ENCODE results near the gene PPP2R1B.

- TF ChIP-seq, protein P1, sequence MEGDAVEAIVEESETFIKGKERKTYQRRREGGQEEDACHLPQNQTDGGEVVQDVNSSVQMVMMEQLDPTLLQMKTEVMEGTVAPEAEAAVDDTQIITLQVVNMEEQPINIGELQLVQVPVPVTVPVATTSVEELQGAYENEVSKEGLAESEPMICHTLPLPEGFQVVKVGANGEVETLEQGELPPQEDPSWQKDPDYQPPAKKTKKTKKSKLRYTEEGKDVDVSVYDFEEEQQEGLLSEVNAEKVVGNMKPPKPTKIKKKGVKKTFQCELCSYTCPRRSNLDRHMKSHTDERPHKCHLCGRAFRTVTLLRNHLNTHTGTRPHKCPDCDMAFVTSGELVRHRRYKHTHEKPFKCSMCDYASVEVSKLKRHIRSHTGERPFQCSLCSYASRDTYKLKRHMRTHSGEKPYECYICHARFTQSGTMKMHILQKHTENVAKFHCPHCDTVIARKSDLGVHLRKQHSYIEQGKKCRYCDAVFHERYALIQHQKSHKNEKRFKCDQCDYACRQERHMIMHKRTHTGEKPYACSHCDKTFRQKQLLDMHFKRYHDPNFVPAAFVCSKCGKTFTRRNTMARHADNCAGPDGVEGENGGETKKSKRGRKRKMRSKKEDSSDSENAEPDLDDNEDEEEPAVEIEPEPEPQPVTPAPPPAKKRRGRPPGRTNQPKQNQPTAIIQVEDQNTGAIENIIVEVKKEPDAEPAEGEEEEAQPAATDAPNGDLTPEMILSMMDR (conservative IDR thresholded peaks at IDR 0.05 in 1 of 2, IDR thresholded peaks at IDR 0.05 in 1 of 2; ENCODE audit: extremely low read depth in 1 of 2, insufficient read depth in 1 of 2, low read depth in 1 of 2, low read length in 2 of 2): no peak
- TF ChIP-seq EZH2 (IDR thresholded peaks at IDR 0.05; ENCODE audit: borderline replicate concordance, low read length): no peak
Measured at GRCh38 chr11:111718436-111718835, 47.8 kb downstream of the PPP2R1B start.

Data from mammary epithelial cell (primary cell).